ENCODE results near the gene PARK7.
A peak's percentile ranks its signal among the peaks of the same experiment; 100 is the strongest.
"Not testable (repeated sequence)": the region's sequence is repeated elsewhere in the genome, so short reads cannot be mapped to it uniquely, and the experiment has no call there.

The PARK7 gene

GRCh38 chr1:7961216-7962013 is at the start of gene PARK7:
Gene PARK7 (plus strand): TSS chr1:7961711. CDS start chr1:7962786, 1,075 bp downstream.
- DNase-seq, result peak; percentile 100

- DNase-seq, result no peak
Measured at GRCh38 chr1:7912145-7912544, 49.4 kb upstream of the PARK7 start.

GRCh38 chr1:7912743-7913557 is 48.6 kb upstream of the PARK7 start:
- DNase-seq, result peak; percentile 8

- no peak for DNase-seq
Measured at GRCh38 chr1:7915826-7916500, 45.5 kb upstream of the PARK7 start.

GRCh38 chr1:7916501-7916830 is 45.0 kb upstream of the PARK7 start:
- DNase-seq, result no peak

- not testable (repeated sequence) for DNase-seq
Measured at GRCh38 chr1:7917971-7918370, 43.5 kb upstream of the PARK7 start.

- no peak for DNase-seq
Measured at GRCh38 chr1:7919880-7920279, 41.6 kb upstream of the PARK7 start.

- DNase-seq, result no peak
Measured at GRCh38 chr1:7921796-7922195, 39.7 kb upstream of the PARK7 start.

GRCh38 chr1:7922301-7922700 is 39.2 kb upstream of the PARK7 start:
- DNase-seq, result no peak

- DNase-seq, result not testable (repeated sequence)
Measured at GRCh38 chr1:7927061-7927460, 34.5 kb upstream of the PARK7 start.

GRCh38 chr1:7928247-7928646 is 33.3 kb upstream of the PARK7 start:
- DNase-seq, result no peak

GRCh38 chr1:7929637-7930036 is 31.9 kb upstream of the PARK7 start:
- DNase-seq, result no peak

- DNase-seq, result no peak
Measured at GRCh38 chr1:7930645-7931445, 30.7 kb upstream of the PARK7 start.

- no peak for DNase-seq
Measured at GRCh38 chr1:7931446-7931812, 30.1 kb upstream of the PARK7 start.

GRCh38 chr1:7932524-7933138 is 28.9 kb upstream of the PARK7 start:
- no peak for DNase-seq

- no peak for DNase-seq
Measured at GRCh38 chr1:7938070-7938469, 23.4 kb upstream of the PARK7 start.

GRCh38 chr1:7940034-7940433 is 21.5 kb upstream of the PARK7 start:
- no peak for DNase-seq

- DNase-seq, result peak; percentile 58
Measured at GRCh38 chr1:7940745-7941436, 20.6 kb upstream of the PARK7 start, which contains the start of gene TNFRSF9. Gene TNFRSF9 (minus strand): TSS chr1:7940839. CDS start chr1:7939994, 845 bp downstream.

- no peak for DNase-seq
Measured at GRCh38 chr1:7941437-7941793, 20.1 kb upstream of the PARK7 start.

- DNase-seq, result peak; percentile 62
Measured at GRCh38 chr1:7942214-7942921, 19.1 kb upstream of the PARK7 start.

GRCh38 chr1:7943251-7943650 is 18.3 kb upstream of the PARK7 start:
- DNase-seq, result no peak

Data from CD4-positive, alpha-beta T cell treated with Interleukin-17A for 4 hours (primary cell).